Smooth muscle cell (in vitro differentiated cells): ENCODE data around the gene MCTP1. TPM values are rescaled to one million over a fixed set of nuclear protein-coding genes. Genes with fewer than 3 reads are reported as not detected.

Experiments used
- DNase-seq: peaks from one replicate; lab custom pipeline; 2025; ENCODE audit not compliant: unreplicated experiment; lab: John Stamatoyannopoulos, UW
- H2AFZ ChIP-seq: fragments of 200-600 bp; sonication (generic); 2 replicates; pipeline ENCODE4 v1.6.0; 2016; ENCODE audit warnings: antibody characterized with exemption, low read depth, mild to moderate bottlenecking
- H3F3A ChIP-seq: fragments of 200-600 bp; sonication (generic); 2 replicates; pipeline ENCODE4 v1.6.0; 2017; ENCODE audit warnings: antibody characterized with exemption, low read depth
- H3K27ac ChIP-seq: fragments of 200-600 bp; sonication (generic); 2 replicates; pipeline ENCODE4 v1.5.1; 2016; ENCODE audit warnings: low read depth, mild to moderate bottlenecking
- H3K27me3 ChIP-seq: fragments of 200-600 bp; sonication (generic); 2 replicates; pipeline ENCODE4 v1.6.1; 2016; ENCODE audit warnings: low read depth, mild to moderate bottlenecking
- H3K36me3 ChIP-seq: fragments of 200-600 bp; sonication (generic); 2 replicates; pipeline ENCODE4 v1.5.1; 2016; ENCODE audit warnings: low read depth
- H3K4me1 ChIP-seq: fragments of 200-600 bp; sonication (generic); 2 replicates; pipeline ENCODE4 v1.5.1; 2016; ENCODE audit warnings: low read depth
- H3K4me2 ChIP-seq: fragments of 200-600 bp; sonication (generic); 2 replicates; pipeline ENCODE4 v1.6.0; 2016; ENCODE audit warnings: mild to moderate bottlenecking
- H3K4me3 ChIP-seq: fragments of 200-600 bp; sonication (generic); 2 replicates; pipeline ENCODE4 v1.5.1; 2016; ENCODE audit warnings: mild to moderate bottlenecking
- H3K79me2 ChIP-seq: fragments of 200-600 bp; sonication (generic); 2 replicates; pipeline ENCODE4 v1.6.0; 2016; ENCODE audit warnings: low read depth, mild to moderate bottlenecking
- H3K9ac ChIP-seq: fragments of 200-600 bp; sonication (generic); 2 replicates; pipeline ENCODE4 v1.6.0; 2016; ENCODE audit warnings: low read depth
- H3K9me3 ChIP-seq: fragments of 200-600 bp; sonication (generic); replicated peaks from 2 replicates; pipeline ENCODE4 v1.5.1; 2016; ENCODE audit warnings: low read depth
- H4K20me1 ChIP-seq: fragments of 200-600 bp; sonication (generic); 2 replicates; pipeline ENCODE4 v1.6.0; 2016; ENCODE audit warnings: low read depth
- WGBS: methylation state at CpG from one replicate; pipeline ENCODE4 v1.1.7; 2016; ENCODE audit warnings: low lambda C conversion rate; 5-methylcytosine and 5-hydroxymethylcytosine counted together
- polyA plus RNA-seq: library from polyadenylated mRNA; unstranded; fragments of >200 nt; fragmentation: Nextera tagmentation; extraction: Ambion mirVana; gene quantifications from 2 replicates; pipeline ENCODE4 v1.2.1, GENCODE V29; 2016
- total RNA-seq: library from RNA; depleted of rRNA; stranded (reverse); fragments of >200 nt; gene quantifications from 2 replicates; pipeline ENCODE4 v1.2.3, GENCODE V29; 2014
- TF ChIP-seq, protein P1 (sequence below): fragments of 200-600 bp; sonication (generic); IDR thresholded peaks from 2 replicates; pipeline ENCODE4 v1.5.1; 2017; ENCODE audit warnings: borderline replicate concordance, mild to moderate bottlenecking, antibody characterized with exemption; ENCODE audit not compliant: insufficient read depth, poor library complexity, severe bottlenecking

Gene MCTP1
- total and polyA plus RNA-seq, 2 experiments from 2014 or later = 1.1 to 4.8 TPM

DNA sequence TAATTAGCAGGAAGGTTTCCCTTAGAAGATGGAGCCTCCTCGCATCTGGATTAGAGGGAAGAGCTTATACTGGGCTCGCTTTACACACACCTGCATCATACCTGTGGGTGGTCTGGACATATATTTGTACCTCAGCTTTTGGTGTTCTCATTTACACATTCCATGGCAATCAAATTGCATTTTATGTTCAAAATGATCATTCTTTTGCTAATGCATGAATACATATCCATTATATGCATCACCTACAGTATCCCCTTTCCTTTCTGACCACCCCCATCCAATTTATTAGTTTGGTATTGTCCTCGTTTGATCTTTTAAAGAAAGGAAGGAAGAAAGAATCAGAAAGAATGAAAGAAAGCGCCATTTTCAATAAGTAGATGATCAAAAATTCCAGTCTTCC is 415.0 kb downstream of the MCTP1 start:
- no peak for DNase-seq
- H4K20me1 ChIP-seq = no peaks in the 10 kb centered on the region
- TF ChIP-seq, protein P1, sequence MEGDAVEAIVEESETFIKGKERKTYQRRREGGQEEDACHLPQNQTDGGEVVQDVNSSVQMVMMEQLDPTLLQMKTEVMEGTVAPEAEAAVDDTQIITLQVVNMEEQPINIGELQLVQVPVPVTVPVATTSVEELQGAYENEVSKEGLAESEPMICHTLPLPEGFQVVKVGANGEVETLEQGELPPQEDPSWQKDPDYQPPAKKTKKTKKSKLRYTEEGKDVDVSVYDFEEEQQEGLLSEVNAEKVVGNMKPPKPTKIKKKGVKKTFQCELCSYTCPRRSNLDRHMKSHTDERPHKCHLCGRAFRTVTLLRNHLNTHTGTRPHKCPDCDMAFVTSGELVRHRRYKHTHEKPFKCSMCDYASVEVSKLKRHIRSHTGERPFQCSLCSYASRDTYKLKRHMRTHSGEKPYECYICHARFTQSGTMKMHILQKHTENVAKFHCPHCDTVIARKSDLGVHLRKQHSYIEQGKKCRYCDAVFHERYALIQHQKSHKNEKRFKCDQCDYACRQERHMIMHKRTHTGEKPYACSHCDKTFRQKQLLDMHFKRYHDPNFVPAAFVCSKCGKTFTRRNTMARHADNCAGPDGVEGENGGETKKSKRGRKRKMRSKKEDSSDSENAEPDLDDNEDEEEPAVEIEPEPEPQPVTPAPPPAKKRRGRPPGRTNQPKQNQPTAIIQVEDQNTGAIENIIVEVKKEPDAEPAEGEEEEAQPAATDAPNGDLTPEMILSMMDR = no peak
- H2AFZ ChIP-seq = no peak overlapping the region
- H3F3A ChIP-seq = no peaks in the 10 kb centered on the region
- H3K4me1 ChIP-seq = peaks cover 12% of the 10 kb centered on the region
- H3K9me3 ChIP-seq = no peaks in the 10 kb centered on the region
- H3K27me3 ChIP-seq = no peaks in the 10 kb centered on the region
- no peak overlapping the region for H3K4me2 ChIP-seq
- H3K36me3 ChIP-seq = no peaks in the 10 kb centered on the region
- no peaks in the 10 kb centered on the region for H3K79me2 ChIP-seq
- no peak overlapping the region for H3K9ac ChIP-seq
- 86% methylated on average over 4 of the region's 4 CpGs for WGBS
- no peak overlapping the region for H3K27ac ChIP-seq
- H3K4me3 ChIP-seq = no peak overlapping the region

- H3K9me3 ChIP-seq = no peaks in the 10 kb centered on the region
- no peaks in the 10 kb centered on the region for H4K20me1 ChIP-seq
- H3K4me2 ChIP-seq = no peak overlapping the region
- 64% methylated on average over 3 of the region's 3 CpGs for WGBS
- no peaks in the 10 kb centered on the region for H3F3A ChIP-seq
- no peaks in the 10 kb centered on the region for H3K27me3 ChIP-seq
- H3K9ac ChIP-seq = no peak overlapping the region
- H3K36me3 ChIP-seq = no peaks in the 10 kb centered on the region
- peaks cover 15% of the 10 kb centered on the region for H3K4me1 ChIP-seq
- no peak overlapping the region for H3K4me3 ChIP-seq
- no peak overlapping the region for H3K27ac ChIP-seq
- TF ChIP-seq, protein P1 = no peak
- no peak for DNase-seq
- H2AFZ ChIP-seq = no peak overlapping the region
- no peaks in the 10 kb centered on the region for H3K79me2 ChIP-seq
Observed at GRCh38 chr5:94863951-94864350, 420.9 kb downstream of the MCTP1 start.

DNA sequence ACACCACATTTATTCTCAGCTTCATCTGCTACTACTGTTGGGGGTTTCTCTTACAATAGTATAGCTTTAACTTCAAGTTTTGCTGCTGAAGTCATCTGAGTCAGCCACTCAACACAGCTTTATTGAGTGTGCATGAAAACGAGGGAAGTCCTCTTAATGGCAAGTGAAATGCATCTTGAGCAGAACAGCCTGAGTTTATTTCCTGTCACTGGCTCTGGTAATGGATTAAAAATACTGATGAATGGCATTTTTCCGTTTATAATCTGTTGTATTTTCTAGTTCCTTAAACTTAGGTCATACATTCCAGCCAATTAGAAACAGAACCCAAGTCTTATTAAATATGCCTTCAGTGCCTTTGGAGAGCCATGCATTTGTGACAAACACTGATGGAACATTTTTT is 427.8 kb downstream of the MCTP1 start:
- Histone ChIP-seq H3K27ac (no peak overlapping the region), H4K20me1 (no peaks in the 10 kb centered on the region), H3K79me2 (no peaks in the 10 kb centered on the region), H3K4me2 (no peak overlapping the region), H3K36me3 (no peaks in the 10 kb centered on the region), H3F3A (no peaks in the 10 kb centered on the region), H3K27me3 (no peaks in the 10 kb centered on the region), H3K4me1 (no peaks in the 10 kb centered on the region), H3K9me3 (no peaks in the 10 kb centered on the region), H3K9ac (no peak overlapping the region), H3K4me3 (no peak overlapping the region), H2AFZ (no peak overlapping the region)
- 43% methylated on average over 2 of the region's 2 CpGs for WGBS
- TF ChIP-seq, protein P1 = no peak
- no peak for DNase-seq

- H3K4me3 ChIP-seq = no peak overlapping the region
- DNase-seq = no peak
- H3K36me3 ChIP-seq = no peaks in the 10 kb centered on the region
- no peak overlapping the region for H3K27ac ChIP-seq
- no peak overlapping the region for H2AFZ ChIP-seq
- no peak overlapping the region for H3K9ac ChIP-seq
- TF ChIP-seq, protein P1 = no peak
- H4K20me1 ChIP-seq = no peaks in the 10 kb centered on the region
- H3K9me3 ChIP-seq = no peaks in the 10 kb centered on the region
- no peaks in the 10 kb centered on the region for H3F3A ChIP-seq
- no peaks in the 10 kb centered on the region for H3K4me1 ChIP-seq
- 87% methylated on average over 3 of the region's 3 CpGs for WGBS
- H3K79me2 ChIP-seq = no peaks in the 10 kb centered on the region
- no peak overlapping the region for H3K4me2 ChIP-seq
- H3K27me3 ChIP-seq = no peaks in the 10 kb centered on the region
Observed at GRCh38 chr5:94856257-94856800, 428.6 kb downstream of the MCTP1 start.
